DND-41 (cell line): Measurements from ENCODE around the gene COL25A1.

Experiments used
- ATAC-seq: fragments of 200-7000 bp; cut with Tn5 transposase; 3 replicates; pipeline ENCODE4 v1.9.1; 2021; ENCODE audit warnings: low read depth; ENCODE audit not compliant: insufficient read depth
- DNase-seq: peaks from one replicate; pipeline ENCODE4 v3.0.0-alpha.2; 2020
- H2AFZ ChIP-seq: 2 replicates; pipeline ENCODE4 v1.6.0; 2012; ENCODE audit warnings: low read depth, low read length
- H3K27ac ChIP-seq: 2 replicates; pipeline ENCODE4 v1.5.1; 2012; ENCODE audit warnings: low read length, inconsistent platforms
- H3K27me3 ChIP-seq: fragments of 200-600 bp; sonication (generic); 2 replicates; pipeline ENCODE4 v1.6.0; 2012; ENCODE audit warnings: low read length, mild to moderate bottlenecking, inconsistent platforms; ENCODE audit not compliant: insufficient read depth, poor library complexity
- H3K36me3 ChIP-seq: 2 replicates; pipeline ENCODE4 v1.5.1; 2012; ENCODE audit warnings: low read length, inconsistent platforms; ENCODE audit not compliant: insufficient read depth
- H3K4me1 ChIP-seq: 2 replicates; pipeline ENCODE4 v1.5.1; 2012; ENCODE audit warnings: mild to moderate bottlenecking, low read length; ENCODE audit not compliant: insufficient read depth
- H3K4me2 ChIP-seq: 2 replicates; pipeline ENCODE4 v1.6.0; 2012; ENCODE audit warnings: mild to moderate bottlenecking, moderate library complexity, low read length, inconsistent platforms; ENCODE audit not compliant: insufficient read depth
- H3K4me3 ChIP-seq, 2 experiments: fragments of 200-600 bp in 1 of 2; shearing (Covaris generic) in 1 of 2; 2 replicates each; pipeline ENCODE4 v1.5.1; 2012 to 2016; ENCODE audit warnings: inconsistent platforms in 2 of 2, low read length in 2 of 2, mild to moderate bottlenecking in 2 of 2, low read depth in 1 of 2, moderate library complexity in 1 of 2
- H3K79me2 ChIP-seq: 2 replicates; pipeline ENCODE4 v1.6.0; 2012; ENCODE audit warnings: low read length, inconsistent platforms; ENCODE audit not compliant: insufficient read depth
- H3K9ac ChIP-seq: 2 replicates; pipeline ENCODE4 v1.6.0; 2012; ENCODE audit warnings: low read depth, mild to moderate bottlenecking, inconsistent platforms, low read length, moderate library complexity
- H3K9me3 ChIP-seq: 2 replicates; pipeline ENCODE4 v1.5.1; 2012; ENCODE audit warnings: low read length, moderate library complexity, mild to moderate bottlenecking, inconsistent platforms; ENCODE audit not compliant: insufficient read depth, severe bottlenecking
- H4K20me1 ChIP-seq: 2 replicates; pipeline ENCODE4 v1.6.0; 2012; ENCODE audit warnings: low read length; ENCODE audit not compliant: insufficient read depth
- CTCF ChIP-seq: IDR thresholded peaks from 2 replicates; pipeline ENCODE4 v1.5.1; 2012; ENCODE audit warnings: borderline replicate concordance, low read length, moderate library complexity, mild to moderate bottlenecking; ENCODE audit not compliant: poor library complexity, severe bottlenecking; ENCODE audit errors: extremely low read depth
- EZH2 ChIP-seq: IDR thresholded peaks from 3 replicates; pipeline ENCODE4 v1.6.1; 2012; ENCODE audit warnings: borderline replicate concordance, low read depth, mild to moderate bottlenecking, moderate library complexity, low read length, inconsistent platforms; ENCODE audit not compliant: severe bottlenecking

Gene COL25A1

GRCh38 chr4:109155084-109155483 lies 147.4 kb downstream of the COL25A1 start:
- ATAC-seq = no peak
- Histone ChIP-seq H3K27me3 (no peaks in the 10 kb centered on the region), H3K4me1 (no peaks in the 10 kb centered on the region), H3K79me2 (no peaks in the 10 kb centered on the region), H3K9me3 (no peaks in the 10 kb centered on the region), H2AFZ (no peak overlapping the region), H3K36me3 (no peaks in the 10 kb centered on the region), H3K4me2 (no peak overlapping the region), H4K20me1 (no peaks in the 10 kb centered on the region), H3K9ac (no peak overlapping the region), H3K4me3 (no peak overlapping the region), H3K27ac (no peak overlapping the region)
- no peak for TF ChIP-seq EZH2
- no peak for TF ChIP-seq CTCF
- DNase-seq = no peak

- Histone ChIP-seq H3K27ac (no peak overlapping the region), H3K4me3 (no peak overlapping the region), H3K27me3 (no peaks in the 10 kb centered on the region), H2AFZ (no peak overlapping the region), H3K4me1 (no peaks in the 10 kb centered on the region), H3K9ac (no peak overlapping the region), H3K9me3 (no peaks in the 10 kb centered on the region), H4K20me1 (no peaks in the 10 kb centered on the region), H3K4me2 (no peak overlapping the region), H3K79me2 (no peaks in the 10 kb centered on the region), H3K36me3 (no peaks in the 10 kb centered on the region)
- TF ChIP-seq EZH2 (no peak), CTCF (no peak)
- ATAC-seq (no peak), DNase-seq (no peak)
Measured at GRCh38 chr4:109154424-109154823, 148.0 kb downstream of the COL25A1 start.

- H3K9me3 ChIP-seq = no peaks in the 10 kb centered on the region
- no peak overlapping the region for H3K4me3 ChIP-seq
- no peak overlapping the region for H3K4me2 ChIP-seq
- H3K36me3 ChIP-seq = no peaks in the 10 kb centered on the region
- no peak overlapping the region for H2AFZ ChIP-seq
- H3K9ac ChIP-seq = no peak overlapping the region
- no peak overlapping the region for H3K27ac ChIP-seq
- ATAC-seq (no peak), DNase-seq (no peak)
- H4K20me1 ChIP-seq = no peaks in the 10 kb centered on the region
- TF ChIP-seq EZH2 (no peak), CTCF (no peak)
- H3K79me2 ChIP-seq = no peaks in the 10 kb centered on the region
- no peaks in the 10 kb centered on the region for H3K27me3 ChIP-seq
- no peaks in the 10 kb centered on the region for H3K4me1 ChIP-seq
Measured at GRCh38 chr4:109149836-109150235, 152.6 kb downstream of the COL25A1 start.

GRCh38 chr4:109148577-109149075 lies 153.8 kb downstream of the COL25A1 start:
- DNase-seq = no peak
- H3K27me3 ChIP-seq = no peaks in the 10 kb centered on the region
- H3K4me3 ChIP-seq = no peak overlapping the region
- ATAC-seq = no peak
- H3K4me2 ChIP-seq = no peak overlapping the region
- H2AFZ ChIP-seq = no peak overlapping the region
- no peak overlapping the region for H3K27ac ChIP-seq
- no peaks in the 10 kb centered on the region for H3K36me3 ChIP-seq
- no peaks in the 10 kb centered on the region for H3K79me2 ChIP-seq
- H3K4me1 ChIP-seq = no peaks in the 10 kb centered on the region
- no peaks in the 10 kb centered on the region for H4K20me1 ChIP-seq
- no peak overlapping the region for H3K9ac ChIP-seq
- peaks cover 2% of the 10 kb centered on the region for H3K9me3 ChIP-seq
- TF ChIP-seq EZH2 (no peak), CTCF (no peak)
